GM12872 (cell line): Measurements from ENCODE around the gene SVIL.

Experiments used
- CTCF ChIP-seq: IDR thresholded peaks from 3 replicates; pipeline ENCODE4 v1.5.1; 2011; ENCODE audit warnings: low read depth, mild to moderate bottlenecking, low read length, moderate library complexity; ENCODE audit not compliant: insufficient read depth

SVIL gene

GRCh38 chr10:29657719-29658274 lies 23.0 kb upstream of the SVIL start:
- TF ChIP-seq CTCF, result no peak

GRCh38 chr10:29656451-29656992 lies 21.8 kb upstream of the SVIL start:
- TF ChIP-seq CTCF, result no peak

- TF ChIP-seq CTCF, result no peak
Measured at GRCh38 chr10:29652192-29652591, 17.4 kb upstream of the SVIL start.

- TF ChIP-seq CTCF, result no peak
Measured at GRCh38 chr10:29651767-29652166, 17.0 kb upstream of the SVIL start.

GRCh38 chr10:29650552-29650944 lies 15.8 kb upstream of the SVIL start:
- no peak for TF ChIP-seq CTCF

GRCh38 chr10:29649561-29650551 lies 15.1 kb upstream of the SVIL start:
- TF ChIP-seq CTCF, result no peak

GRCh38 chr10:29648983-29649268 lies 14.2 kb upstream of the SVIL start:
- TF ChIP-seq CTCF, result no peak
